Thyroid gland (tissue), 4 donors: ENCODE data around the gene PRSS38.

Experiments
- CTCF ChIP-seq, 6 experiments: fragments of 200-600 bp in 3 of 6; fragments of 450-650 bp in 3 of 6; sonication (generic) in 3 of 6; IDR thresholded peaks; one replicate each; pipeline ENCODE4 v1.5.1; 2016 to 2019; ENCODE audit warnings: antibody characterized with exemption in 6 of 6, mild to moderate bottlenecking in 2 of 6, inconsistent platforms in 1 of 6, moderate library complexity in 1 of 6
- POLR2A ChIP-seq, 2 donors: fragments of 450-650 bp; IDR thresholded peaks; one replicate each; pipeline ENCODE4 v1.6.1; 2017; ENCODE audit warnings: antibody characterized with exemption in 2 of 2, mild to moderate bottlenecking in 2 of 2, moderate library complexity in 1 of 2

- no peak for TF ChIP-seq CTCF (IDR thresholded peaks at IDR 0.05)
- TF ChIP-seq POLR2A (IDR thresholded peaks at IDR 0.05): no peak
Measured at GRCh38 chr1:227797625-227798024, 17.9 kb upstream of the PRSS38 start.
